Right lobe of liver (tissue), 6 donors: ENCODE measurements around the gene TLDC2. TPM values are rescaled to one million over a fixed set of nuclear protein-coding genes. Genes with fewer than 3 reads are reported as not detected.

Source experiments
- ATAC-seq, 4 donors: fragments of 200-7000 bp; cut with Tn5 transposase; one replicate each; pipeline ENCODE4 v1.9.1; 2020; ENCODE audit warnings: mild to moderate bottlenecking in 4 of 4, moderate library complexity in 4 of 4
- DNase-seq, 3 donors: peaks; one replicate each; pipeline ENCODE4 v3.0.0-alpha.2; 2020
- H3K27ac ChIP-seq, 3 donors: fragments of 200-600 bp; one replicate each; pipeline ENCODE4 v1.8.0; 2022
- H3K27me3 ChIP-seq, 2 donors: fragments of 200-600 bp; one replicate each; pipeline ENCODE4 v1.8.0; 2022
- H3K36me3 ChIP-seq, 4 donors: fragments of 200-600 bp; sonication (generic) in 1 of 4; one replicate each; pipeline versions ENCODE4 v1.5.1 to v1.8.0; 2017 to 2022; ENCODE audit warnings: control low read depth in 1 of 4
- H3K4me1 ChIP-seq, 4 donors: fragments of 200-600 bp; sonication (generic) in 1 of 4; one replicate each; pipeline versions ENCODE4 v1.5.1 to v1.8.0; 2017 to 2022; ENCODE audit warnings: control low read depth in 1 of 4
- H3K4me3 ChIP-seq, 3 donors: fragments of 200-600 bp; one replicate each; pipeline ENCODE4 v1.8.0; 2022
- H3K9me3 ChIP-seq, 4 donors: fragments of 200-600 bp; sonication (generic) in 1 of 4; one replicate each; pipeline versions ENCODE4 v1.5.1 to v1.8.0; 2017 to 2022; ENCODE audit warnings: control low read depth in 1 of 4
- POLR2A ChIP-seq: fragments of 450-650 bp; IDR thresholded peaks from one replicate; pipeline ENCODE4 v1.6.1; 2017; ENCODE audit warnings: antibody characterized with exemption, mild to moderate bottlenecking
- WGBS: methylation state at CpG from one replicate; pipeline ENCODE4 v1.1.6; 2018; ENCODE audit warnings: low coverage, low lambda C conversion rate; ENCODE audit not compliant: insufficient coverage; ENCODE audit errors: missing lambda C conversion rate; 5-methylcytosine and 5-hydroxymethylcytosine counted together
- intact Hi-C, 2 donors: fragments of 100-400 bp; cut with DNase I; formaldehyde crosslinking; loops; one replicate each; pipeline versions ENCODE4 v1.11.2 to v1.14.1; 2022
- long read RNA-seq: library from polyadenylated mRNA; unstranded; transcript quantifications from one replicate; pipeline ENCODE4 v2.0.0, GENCODE V29; 2019
- total RNA-seq, 6 experiments: library from RNA; depleted of rRNA in 2 of 6; stranded (reverse); fragments of >200 nt in 2 of 6; fragmentation: NEBNext Ultra II Directional in 3 of 6; extraction: Animal tissue kit (Norgen Biotek cat#: 25700) in 3 of 6; gene quantifications; one replicate each; pipeline versions ENCODE4 v1.1.0 to v1.2.4, GENCODE V29; 2016 to 2023
- TF ChIP-seq, protein P1 (sequence below), 4 donors: fragments of 200-600 bp in 3 of 4; fragments of 450-650 bp in 1 of 4; IDR thresholded peaks; one replicate each; pipeline versions ENCODE4 v1.5.1 to v1.8.0; 2016 to 2022; ENCODE audit warnings: antibody characterized with exemption in 4 of 4, mild to moderate bottlenecking in 2 of 4
- donor health status: DM: no; HTN: yes; CAD: no.
- donor health status: DM: no; HTN: no; CAD: no.
- donor health status: DM: no; HTN: no; CAD: no.
- donor health status: DM: no; HTN: yes; CAD: no.
- donor health status: DM: no; HTN: yes; CAD: no.

The TLDC2 gene
- under 1 TPM in 1 of 6 experiments, not detected in 5; 0.43 TPM for total RNA-seq
- long read RNA-seq, result 0 reads

DNA sequence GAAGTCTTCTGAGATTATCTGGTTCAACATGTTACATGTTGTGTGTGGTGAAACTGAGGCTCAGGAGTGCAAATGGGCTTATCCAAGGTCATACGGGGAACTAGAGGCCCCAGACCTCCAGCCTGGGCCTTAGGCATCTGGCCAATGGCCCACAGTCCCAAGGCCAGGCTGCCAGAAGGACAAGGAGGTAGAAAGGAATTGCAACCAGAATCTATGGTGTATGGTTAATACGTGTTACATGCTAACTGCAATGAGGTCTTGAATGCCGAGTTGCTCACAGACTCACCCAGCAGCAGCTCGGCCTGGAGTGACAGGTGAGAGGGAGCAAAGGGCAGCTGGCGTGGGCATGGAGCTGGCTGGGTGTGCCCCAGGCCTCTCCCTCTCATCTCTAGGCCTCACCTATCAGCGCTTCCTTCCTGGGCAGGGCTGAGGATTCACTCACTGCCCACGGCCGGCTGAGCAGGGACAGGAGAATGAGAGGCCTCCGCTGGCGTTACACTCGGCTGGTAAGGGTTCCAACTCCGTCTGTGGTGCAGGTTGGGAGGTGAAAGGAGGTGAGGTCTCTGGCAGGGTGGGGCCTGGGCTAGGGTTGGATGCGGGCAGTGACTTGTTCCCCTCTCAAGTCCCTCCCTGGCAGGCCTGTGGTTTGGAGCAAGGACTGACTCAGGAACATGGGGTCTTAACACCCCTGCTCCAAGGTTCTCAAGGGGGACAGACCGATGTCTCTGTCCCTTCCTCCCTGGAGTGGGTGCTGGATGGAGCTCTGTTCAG is at the start of gene TLDC2:
TSS of gene TLDC2 (plus strand) at position 437 of the 771 bp plus-strand sequence. CDS start at position 474, 37 bp downstream.
- H3K9me3 ChIP-seq, result no peaks in the 10 kb centered on the region
- ATAC-seq (peak; percentile 57 to 95 (median 65)), DNase-seq (peak in 2 of 3 donors; percentile 50 to 66)
- no peaks in the 10 kb centered on the region for H3K27me3 ChIP-seq
- intact Hi-C loops, result no loop called here
- no peak within 1 kb of the TSS for H3K27ac ChIP-seq
- no peak within 1 kb of the TSS for H3K4me3 ChIP-seq
- TF ChIP-seq, protein P1, sequence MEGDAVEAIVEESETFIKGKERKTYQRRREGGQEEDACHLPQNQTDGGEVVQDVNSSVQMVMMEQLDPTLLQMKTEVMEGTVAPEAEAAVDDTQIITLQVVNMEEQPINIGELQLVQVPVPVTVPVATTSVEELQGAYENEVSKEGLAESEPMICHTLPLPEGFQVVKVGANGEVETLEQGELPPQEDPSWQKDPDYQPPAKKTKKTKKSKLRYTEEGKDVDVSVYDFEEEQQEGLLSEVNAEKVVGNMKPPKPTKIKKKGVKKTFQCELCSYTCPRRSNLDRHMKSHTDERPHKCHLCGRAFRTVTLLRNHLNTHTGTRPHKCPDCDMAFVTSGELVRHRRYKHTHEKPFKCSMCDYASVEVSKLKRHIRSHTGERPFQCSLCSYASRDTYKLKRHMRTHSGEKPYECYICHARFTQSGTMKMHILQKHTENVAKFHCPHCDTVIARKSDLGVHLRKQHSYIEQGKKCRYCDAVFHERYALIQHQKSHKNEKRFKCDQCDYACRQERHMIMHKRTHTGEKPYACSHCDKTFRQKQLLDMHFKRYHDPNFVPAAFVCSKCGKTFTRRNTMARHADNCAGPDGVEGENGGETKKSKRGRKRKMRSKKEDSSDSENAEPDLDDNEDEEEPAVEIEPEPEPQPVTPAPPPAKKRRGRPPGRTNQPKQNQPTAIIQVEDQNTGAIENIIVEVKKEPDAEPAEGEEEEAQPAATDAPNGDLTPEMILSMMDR (IDR thresholded peaks at IDR 0.05), result no peak
- no peak for TF ChIP-seq POLR2A
- WGBS, result 93% methylated on average over 3 of the region's 14 CpGs
- no peaks in the 10 kb centered on the region for H3K4me1 ChIP-seq
- H3K36me3 ChIP-seq, result no peaks in the 10 kb centered on the region

GRCh38 chr20:36826554-36827244 is 49.2 kb upstream of the TLDC2 start:
- TF ChIP-seq, protein P1 (IDR thresholded peaks at IDR 0.05), result no peak
- no peak for TF ChIP-seq POLR2A
- no peaks in the 10 kb centered on the region for H3K4me1 ChIP-seq
- no peaks in the 10 kb centered on the region for H3K9me3 ChIP-seq
- H3K4me3 ChIP-seq, result no peak overlapping the region
- H3K27me3 ChIP-seq, result no peaks in the 10 kb centered on the region
- 92% methylated on average over 7 of the region's 7 CpGs for WGBS
- intact Hi-C loops, result no loop called here
- no peaks in the 10 kb centered on the region for H3K36me3 ChIP-seq
- ATAC-seq, result no peak
- DNase-seq, result no peak
- H3K27ac ChIP-seq, result no peak overlapping the region

DNA sequence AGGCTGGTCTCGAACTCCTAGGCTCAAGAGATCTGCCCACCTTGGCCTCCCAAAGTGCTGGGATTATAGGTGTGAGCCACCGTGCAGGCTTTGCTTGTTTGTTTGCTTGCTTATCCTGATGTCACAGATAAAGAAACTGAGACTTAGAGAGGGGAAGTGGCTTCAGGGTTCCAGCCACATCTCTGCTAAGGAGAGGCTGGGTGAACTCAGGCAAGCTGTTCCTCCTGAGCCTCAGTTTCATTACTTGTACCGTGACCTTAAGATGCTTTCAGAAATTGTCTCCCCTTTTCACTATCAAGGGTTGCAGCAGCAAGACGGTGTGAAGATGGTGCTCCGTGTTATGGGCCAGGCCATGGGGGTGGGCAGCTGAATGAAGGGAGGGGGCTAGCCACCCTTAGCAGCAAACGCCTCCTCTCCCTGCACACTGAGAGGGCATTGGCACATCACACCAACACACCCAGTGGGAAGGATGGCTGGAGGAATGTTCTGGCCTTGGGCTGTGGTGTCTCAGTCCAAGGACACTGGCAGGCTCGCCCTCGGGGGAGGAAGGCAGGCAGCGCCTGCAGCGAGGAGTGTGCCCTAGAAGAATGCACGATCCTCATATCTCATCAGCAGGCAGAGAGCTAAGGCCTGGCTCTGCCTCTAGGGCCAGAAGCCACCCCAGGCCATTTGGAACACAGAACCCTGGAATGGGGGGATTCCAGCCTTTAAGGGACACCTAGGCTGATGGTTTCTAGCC is 48.2 kb upstream of the TLDC2 start:
- no peaks in the 10 kb centered on the region for H3K27me3 ChIP-seq
- no peaks in the 10 kb centered on the region for H3K4me1 ChIP-seq
- intact Hi-C loops, result no loop called here
- no peak overlapping the region for H3K4me3 ChIP-seq
- 68% methylated on average over 3 of the region's 11 CpGs for WGBS
- H3K27ac ChIP-seq, result no peak overlapping the region
- TF ChIP-seq POLR2A, result no peak
- TF ChIP-seq, protein P1 (IDR thresholded peaks at IDR 0.05), result no peak
- no peaks in the 10 kb centered on the region for H3K9me3 ChIP-seq
- no peaks in the 10 kb centered on the region for H3K36me3 ChIP-seq
- no peak for DNase-seq
- peak in 1 of 4 donors; percentile 17 for ATAC-seq

DNA sequence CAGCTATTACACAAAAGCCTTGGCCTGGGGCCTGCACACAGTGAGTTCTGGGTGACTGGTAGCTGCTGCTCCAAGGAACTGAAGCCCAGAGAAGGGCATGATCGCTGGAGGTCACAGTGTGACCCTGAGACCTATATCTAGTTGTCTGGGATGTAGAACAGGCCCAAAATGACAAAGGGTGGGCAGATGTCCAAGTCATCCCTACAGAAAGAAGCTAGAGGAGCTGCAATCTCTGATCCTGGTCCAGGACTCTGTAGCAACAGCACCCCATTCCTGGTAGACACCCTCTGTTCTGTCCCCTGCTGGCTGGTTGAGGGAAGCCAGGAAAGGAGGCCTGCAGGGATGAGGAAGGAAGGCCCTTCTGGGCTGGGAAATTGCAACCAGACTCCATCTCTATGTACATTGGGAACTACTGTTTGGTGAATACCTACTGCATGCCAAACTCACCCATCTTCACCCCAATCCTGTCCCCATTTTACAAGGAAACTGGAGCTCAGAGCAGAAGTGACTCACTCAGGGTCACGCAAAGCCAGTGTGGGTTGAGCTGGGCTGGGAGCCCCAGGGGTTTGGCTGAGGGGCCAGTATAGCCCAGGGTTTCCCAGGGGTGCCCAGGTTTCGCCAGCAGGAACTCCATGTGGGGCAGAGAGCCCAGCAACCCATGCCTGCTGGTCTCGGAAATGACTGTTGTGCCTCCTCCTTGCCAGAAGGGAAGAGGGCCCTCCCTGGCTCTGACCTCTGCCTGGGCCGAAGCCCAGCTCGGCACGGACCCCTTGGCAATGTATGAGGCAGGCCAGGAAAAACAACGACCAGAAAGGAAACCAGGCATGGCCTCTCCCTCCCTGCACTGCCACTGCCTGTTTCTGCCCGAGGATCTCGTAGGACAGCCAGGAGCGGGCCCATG is 44.9 kb upstream of the TLDC2 start:
- no peaks in the 10 kb centered on the region for H3K27me3 ChIP-seq
- H3K4me1 ChIP-seq, result peaks cover 0 to under 1% (median 0%) of the 10 kb centered on the region in 4 donors
- intact Hi-C loops, result no loop called here
- 60% methylated on average over 2 of the region's 11 CpGs for WGBS
- no peaks in the 10 kb centered on the region for H3K9me3 ChIP-seq
- no peak overlapping the region for H3K4me3 ChIP-seq
- H3K27ac ChIP-seq, result peak overlapping the region in 1 of 3 donors; percentile 8
- ATAC-seq, result peak in 2 of 4 donors; percentile 7 to 10
- H3K36me3 ChIP-seq, result no peaks in the 10 kb centered on the region
- DNase-seq, result no peak
- TF ChIP-seq POLR2A, result no peak
- TF ChIP-seq, protein P1 (IDR thresholded peaks at IDR 0.05), result no peak
